ENCODE data around the gene SLC22A16.
"Not testable (repeated sequence)": the region's sequence is repeated elsewhere in the genome, so short reads cannot be mapped to it uniquely, and the experiment has no call there.

SLC22A16 gene

DNA sequence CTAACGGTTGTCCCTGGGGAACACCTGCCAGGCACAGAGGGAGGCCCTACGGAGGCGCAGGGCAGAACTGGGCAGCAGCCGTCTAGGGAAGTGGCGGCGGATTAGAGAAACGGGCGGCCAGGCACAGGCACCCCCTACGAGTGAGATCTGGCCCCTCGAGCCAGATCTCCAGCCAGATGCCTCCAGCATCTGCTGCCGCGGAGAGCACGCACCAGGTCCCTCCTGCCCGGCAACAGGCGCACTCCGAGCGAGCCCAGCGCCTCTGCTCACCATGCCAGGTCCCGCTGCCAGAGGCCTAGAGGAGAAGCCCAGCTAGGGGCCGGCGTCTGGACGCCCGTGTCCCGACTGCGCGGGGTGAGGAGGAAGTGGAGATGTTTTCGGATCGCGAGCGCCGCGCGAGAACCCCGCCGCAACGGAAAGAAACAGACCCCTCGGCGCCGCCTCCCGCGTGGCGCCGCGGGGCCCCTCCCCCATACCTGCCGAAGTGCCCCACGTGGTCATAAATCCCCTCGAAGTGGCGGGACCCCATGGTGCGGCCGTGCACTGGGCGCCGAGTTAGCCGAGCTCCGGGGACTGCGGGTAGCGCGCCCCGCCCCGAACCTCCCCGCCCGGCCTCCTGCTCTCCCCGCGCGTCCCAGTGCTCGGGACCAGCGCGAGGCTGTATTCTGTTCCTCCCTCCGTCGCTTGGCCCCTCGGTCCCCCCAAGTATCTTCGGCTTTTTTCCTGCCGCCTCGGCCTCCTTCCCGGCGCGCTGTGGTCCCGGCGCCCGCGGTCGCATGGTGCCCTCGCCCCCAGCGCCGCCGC lies at the start of gene SLC22A16:
SLC22A16 (minus strand) TSS at position 568 of the 804 bp plus-strand sequence; CDS start at position 529, 39 bp downstream.
- no peak for DNase-seq (ENCODE audit: low read depth, low spot score)

DNA sequence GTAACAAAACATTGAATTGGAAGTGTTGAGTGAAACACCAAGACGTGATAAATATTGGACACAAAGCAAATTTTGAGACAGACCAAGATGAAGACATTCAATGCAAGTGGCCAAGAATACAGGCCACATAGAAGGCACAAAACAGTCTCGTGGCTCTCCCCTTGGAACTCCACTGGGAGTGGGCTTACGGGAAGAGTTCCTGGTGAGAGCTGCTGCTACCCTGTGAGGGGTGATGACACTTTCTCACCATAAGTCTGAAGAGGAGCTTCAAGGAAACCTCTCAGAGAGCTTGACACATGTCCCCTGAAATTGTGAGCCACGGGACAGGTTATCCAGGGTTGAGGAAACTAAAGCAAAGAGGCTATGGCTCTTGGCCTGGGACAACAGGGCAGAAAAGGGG lies 48.6 kb upstream of the SLC22A16 start:
- DNase-seq (ENCODE audit: low read depth, low spot score): no peak

GRCh38 chr6:110524305-110524704 lies 47.9 kb upstream of the SLC22A16 start:
- no peak for DNase-seq (ENCODE audit: low read depth, low spot score)

GRCh38 chr6:110523451-110524021 lies 47.1 kb upstream of the SLC22A16 start:
- no peak for DNase-seq (ENCODE audit: low read depth, low spot score)

- DNase-seq (ENCODE audit: low read depth, low spot score): no peak
These were observed 46.0 kb upstream of the SLC22A16 start for GRCh38 chr6:110522427-110522826.

GRCh38 chr6:110520992-110521543 lies 44.7 kb upstream of the SLC22A16 start:
- no peak for DNase-seq (ENCODE audit: low read depth, low spot score)

DNA sequence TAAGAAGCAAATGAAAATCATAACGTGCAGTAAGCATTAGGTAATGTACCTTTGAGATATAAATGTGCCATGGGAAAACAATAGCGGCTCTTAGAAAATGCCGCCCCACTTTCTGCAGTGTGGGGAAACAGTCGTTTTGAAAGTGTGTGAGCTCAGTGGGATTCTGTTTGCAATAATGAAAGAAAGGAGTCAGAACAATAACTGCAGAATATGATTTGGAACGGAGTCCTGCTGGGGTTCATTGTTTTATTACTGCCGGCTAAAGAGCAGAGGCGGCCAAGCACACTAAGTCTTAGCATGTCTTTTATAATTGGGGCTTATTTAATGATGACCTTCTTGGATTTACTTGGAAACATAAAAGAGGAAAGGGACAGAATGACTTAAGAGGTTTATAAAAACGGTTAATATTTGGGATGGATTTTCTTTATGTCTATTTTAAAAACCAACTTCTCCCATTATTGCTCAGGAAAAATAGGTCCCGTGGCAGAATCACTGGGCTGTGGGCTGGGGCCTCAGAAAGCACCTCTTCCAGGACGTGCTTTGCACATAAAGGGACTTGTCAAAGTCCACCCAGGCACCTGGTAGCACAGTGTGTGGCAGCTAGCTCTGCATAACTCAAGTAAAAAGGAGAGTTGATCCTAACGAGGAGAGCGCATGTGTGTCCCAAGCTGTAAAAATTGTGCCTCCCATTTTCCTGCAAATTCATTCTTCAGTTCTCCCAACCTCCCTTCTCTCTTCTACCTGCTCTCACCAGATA lies 44.0 kb upstream of the SLC22A16 start:
- DNase-seq (ENCODE audit: low read depth, low spot score): no peak

- DNase-seq (ENCODE audit: low read depth, low spot score): no peak
These were observed 41.3 kb upstream of the SLC22A16 start for GRCh38 chr6:110517601-110518281.

- no peak for DNase-seq (ENCODE audit: low read depth, low spot score)
These were observed 40.6 kb upstream of the SLC22A16 start for GRCh38 chr6:110517034-110517433.

DNA sequence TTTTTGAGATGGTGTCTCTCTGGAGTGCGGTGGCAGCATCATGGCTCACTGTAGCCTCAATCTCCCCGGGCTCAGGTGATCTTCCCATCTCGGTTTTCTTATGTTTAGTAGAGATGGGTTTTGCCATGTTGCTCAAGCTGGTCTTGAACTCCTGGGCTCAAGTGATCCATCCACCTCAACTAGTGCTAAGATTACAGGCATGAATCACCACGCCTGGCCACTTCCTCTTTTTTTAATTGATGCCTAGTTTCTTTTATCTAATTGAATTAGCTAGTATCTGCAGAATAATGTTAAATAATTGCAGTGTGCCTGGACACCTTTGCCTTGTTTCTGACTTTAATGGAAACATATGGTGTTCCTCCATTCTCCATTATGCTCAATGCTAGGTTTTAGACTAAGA lies 38.4 kb upstream of the SLC22A16 start:
- no peak for DNase-seq (ENCODE audit: low read depth, low spot score)

DNA sequence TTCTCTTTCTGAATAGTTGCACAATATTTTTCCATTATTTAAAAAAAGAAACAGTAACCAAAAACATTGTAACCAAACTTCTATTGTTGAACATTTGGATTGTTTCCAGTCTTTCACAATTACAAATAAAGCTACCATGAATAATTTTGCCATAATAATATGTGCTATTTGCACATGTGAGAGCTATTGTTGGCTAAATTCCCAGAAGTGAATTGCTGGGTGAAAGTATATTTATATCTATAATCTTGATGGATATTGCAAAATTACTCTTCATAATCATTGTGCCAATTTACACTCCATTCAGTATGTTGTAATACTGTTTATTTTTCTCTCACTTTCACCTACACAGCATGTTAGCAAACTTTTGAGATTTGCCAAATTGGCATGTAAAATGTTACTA lies 36.6 kb upstream of the SLC22A16 start:
- no peak for DNase-seq (ENCODE audit: low read depth, low spot score)

GRCh38 chr6:110512549-110512948 lies 36.1 kb upstream of the SLC22A16 start:
- DNase-seq (ENCODE audit: low read depth, low spot score): not testable (repeated sequence)

DNA sequence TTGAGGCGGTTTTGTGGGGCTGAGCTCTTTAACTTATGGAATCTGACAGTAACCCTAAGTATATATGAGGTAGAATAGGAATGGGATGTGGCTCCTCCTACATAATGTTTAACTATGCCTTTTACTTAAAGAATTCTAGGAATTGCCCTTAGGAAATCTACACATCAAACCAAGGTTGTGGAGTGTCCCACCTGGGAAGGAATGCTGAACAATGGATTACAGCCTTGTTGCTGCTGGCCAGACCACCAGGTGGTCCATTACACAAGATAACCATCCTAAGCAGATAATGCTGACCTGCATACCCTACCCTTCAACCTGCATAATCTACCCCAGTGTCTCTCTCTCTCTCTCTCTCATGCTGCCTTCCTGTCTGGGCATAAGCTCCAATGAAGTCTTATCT lies 35.0 kb upstream of the SLC22A16 start:
- DNase-seq (ENCODE audit: low read depth, low spot score): no peak

DNA sequence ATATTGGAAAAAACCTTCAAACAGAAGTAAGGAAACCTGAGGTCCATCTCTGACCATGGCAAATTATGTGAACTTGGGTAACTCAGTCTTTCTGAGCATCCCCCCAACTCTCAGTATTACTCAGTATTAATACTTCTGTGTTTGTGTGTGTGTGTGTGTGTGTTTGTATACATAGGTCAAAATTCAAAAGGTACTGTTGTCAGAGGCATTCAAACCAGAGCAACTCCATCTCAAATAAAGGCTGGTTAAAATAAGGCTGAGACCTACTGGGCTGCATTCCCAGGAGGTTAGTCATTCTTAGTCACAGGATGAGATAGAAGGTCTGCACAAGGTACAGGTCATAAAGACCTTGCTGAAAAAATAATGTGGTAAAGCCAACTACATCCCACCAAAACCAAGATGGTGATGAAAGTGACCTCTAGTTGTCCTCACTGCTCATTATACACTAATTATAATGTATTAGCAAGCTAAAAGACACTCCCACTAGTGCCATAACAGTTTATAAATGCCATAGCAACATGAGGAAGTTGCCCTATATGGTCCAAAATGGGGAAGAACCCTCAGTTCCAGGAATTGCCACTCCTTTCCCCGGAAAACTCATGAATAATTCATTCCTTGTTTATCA lies 33.3 kb upstream of the SLC22A16 start:
- DNase-seq (ENCODE audit: low read depth, low spot score): no peak

GRCh38 chr6:110504891-110505290 lies 28.5 kb upstream of the SLC22A16 start:
- not testable (repeated sequence) for DNase-seq (ENCODE audit: low read depth, low spot score)

DNA sequence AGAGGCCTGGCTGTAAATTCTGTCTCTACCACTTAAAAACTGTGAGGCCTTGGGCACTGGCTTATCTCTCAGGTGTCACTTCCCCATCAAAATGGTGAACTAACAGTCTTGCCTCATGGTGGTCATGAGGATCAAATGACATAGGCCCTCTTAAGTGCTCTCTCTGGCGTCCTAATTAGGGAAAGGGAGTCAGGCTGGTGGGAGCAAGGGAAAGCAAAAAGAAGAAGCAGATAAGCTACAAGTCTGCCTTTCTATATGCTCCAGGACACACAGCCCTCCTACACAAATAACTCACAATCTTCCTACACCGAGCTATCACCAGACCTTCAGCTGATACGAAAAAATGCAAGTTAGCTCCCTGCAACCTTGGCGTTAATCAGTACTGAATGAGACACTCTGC lies 19.5 kb upstream of the SLC22A16 start:
- DNase-seq (ENCODE audit: low read depth, low spot score): no peak

DNA sequence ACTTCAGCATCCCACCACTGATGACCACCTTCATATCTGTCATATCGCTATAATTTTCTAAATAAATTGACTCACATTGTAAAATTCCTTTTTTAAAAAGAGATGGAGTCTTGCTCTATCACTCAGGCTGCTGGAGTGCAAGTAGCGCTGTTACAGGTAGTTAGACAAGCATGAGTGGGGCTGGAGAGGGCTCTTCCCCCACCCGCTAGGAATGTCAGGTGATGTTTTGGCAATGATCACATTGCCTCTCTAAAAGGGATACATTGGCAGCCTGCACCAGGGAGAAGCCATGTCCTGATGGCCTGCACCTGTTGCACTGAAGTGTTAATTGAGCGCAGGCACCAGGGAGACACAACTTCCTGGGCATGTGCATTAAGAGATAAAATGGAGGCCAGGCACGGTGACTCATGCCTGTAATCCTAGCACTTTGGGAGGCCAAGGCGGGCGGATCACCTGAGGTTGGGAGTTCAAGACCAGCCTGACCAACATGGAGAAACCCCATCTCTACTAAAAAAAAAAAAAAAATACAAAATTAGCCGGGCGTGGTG lies 16.9 kb upstream of the SLC22A16 start:
- no peak for DNase-seq (ENCODE audit: low read depth, low spot score)

GRCh38 chr6:110492584-110492983 lies 16.2 kb upstream of the SLC22A16 start:
- no peak for DNase-seq (ENCODE audit: low read depth, low spot score)

- DNase-seq (ENCODE audit: low read depth, low spot score): no peak
These were observed 15.4 kb upstream of the SLC22A16 start for GRCh38 chr6:110491644-110492317.

- DNase-seq (ENCODE audit: low read depth, low spot score): no peak
These were observed 14.9 kb upstream of the SLC22A16 start for GRCh38 chr6:110491299-110491643.
